ENCODE results near the gene CXXC5. TPM values are rescaled to one million over a fixed set of nuclear protein-coding genes. Genes with fewer than 3 reads are reported as not detected.

CXXC5 gene
- total and polyA plus RNA-seq, 2 of the 4 experiments (the other 2 are of a cell fraction), result 24.9 to 35.7 TPM

GRCh38 chr5:139684350-139684880 is 36.3 kb downstream of the CXXC5 start:
- 100% methylated on average over 1 of the region's 7 CpGs; no CpG with 5 or more reads in 1 of the 2 experiments for WGBS, 2 experiments (ENCODE audit: extremely low coverage in 2 of 2, insufficient read length in 1 of 2)
- ChIA-PET CTCF (no interaction called here), POLR2A (ENCODE audit: unreplicated experiment) (no interaction called here)
- dilution Hi-C loops (cut with HindIII; ENCODE audit: low sequenced_read_pairs, unreplicated experiment) (no loop called here), in situ Hi-C loops (cut with MboI; ENCODE audit: low sequenced_read_pairs) (no loop called here), intact Hi-C loops (cut with micrococcal nuclease) (no loop called here)
- no peak for DNase-seq
- no peak overlapping the region for H2BK20ac ChIP-seq (ENCODE audit: low read depth, low read length)
- H4K5ac ChIP-seq (ENCODE audit: low read depth, low read length), result no peak overlapping the region
- H3K27me3 ChIP-seq (ENCODE audit: control insufficient read depth, insufficient read depth, low read length), result no peaks in the 10 kb centered on the region
- peaks cover 10% of the 10 kb centered on the region; the same call in 1 of the 2 replicates for H4K20me1 ChIP-seq (ENCODE audit: insufficient read depth, low read length)
- H2AK9ac ChIP-seq (replicated peaks; ENCODE audit: low read depth, low read length, poor library complexity), result peak overlapping the region; percentile 67
- H3K9me3 ChIP-seq (ENCODE audit: control insufficient read depth, insufficient read depth, low read length), result no peaks in the 10 kb centered on the region
- no peak overlapping the region for H2AK5ac ChIP-seq (ENCODE audit: low read depth, low read length)
- peaks cover 6% of the 10 kb centered on the region in 2 experiments; a peak in 2 of 4 replicates for H3K79me1 ChIP-seq (ENCODE audit: low read depth in 1 of 2, low read length in 2 of 2)
- H3K36me3 ChIP-seq (ENCODE audit: control insufficient read depth, insufficient read depth, low read length), result peaks cover 40% of the 10 kb centered on the region
- ATAC-seq (ENCODE audit: low read depth), result no peak
- no TSS peak for BruUV-seq (replicated peaks)
- no peak overlapping the region for H3K27ac ChIP-seq (ENCODE audit: insufficient read depth, low read length)
- no peak overlapping the region for H3K56ac ChIP-seq (ENCODE audit: extremely low read depth, insufficient read depth, low read length)
- H3K14ac ChIP-seq (replicated peaks; ENCODE audit: low read depth, low read length), result no peak overlapping the region
- H2BK120ac ChIP-seq (ENCODE audit: low read depth, low read length), result no peak overlapping the region
- TF ChIP-seq CHD1 (IDR thresholded peaks at IDR 0.05; ENCODE audit: low read depth, low read length) (no peak), USF2 (IDR thresholded peaks at IDR 0.05; ENCODE audit: low read depth, low read length) (no peak), CTCF (conservative IDR thresholded peaks at IDR 0.05; ENCODE audit: low read depth, low read length) (no peak), BHLHE40 (IDR thresholded peaks at IDR 0.05; ENCODE audit: low read depth, low read length) (no peak), MAZ (IDR thresholded peaks at IDR 0.05; ENCODE audit: borderline replicate concordance, low read depth, low read length) (no peak), SMC3 (IDR thresholded peaks at IDR 0.05; ENCODE audit: low read depth, low read length) (no peak), MXI1 (IDR thresholded peaks at IDR 0.05; ENCODE audit: borderline replicate concordance, low read depth, low read length) (no peak)
- H3K4me1 ChIP-seq (ENCODE audit: control insufficient read depth, insufficient read depth, low read length), result peaks cover 3% of the 10 kb centered on the region; the same call in 1 of the 2 replicates
- no peak overlapping the region for H3K4me3 ChIP-seq (ENCODE audit: insufficient read depth, low read depth, low read length)
- H2AFZ ChIP-seq (replicated peaks; ENCODE audit: low read length, poor library complexity), result peak overlapping the region; percentile 65
- H2BK15ac ChIP-seq (ENCODE audit: low read depth, low read length), result no peak overlapping the region
- no peak overlapping the region for H3K18ac ChIP-seq (ENCODE audit: low read depth, low read length)
- H3K4me2 ChIP-seq (ENCODE audit: low read depth, low read length), result no peak overlapping the region
- no peak overlapping the region for H3K23ac ChIP-seq (ENCODE audit: low read depth, low read length)
- no peak overlapping the region for H3K4ac ChIP-seq (ENCODE audit: low read depth, low read length)
- no peaks in the 10 kb centered on the region; the same call in 1 of the 2 replicates for H3K9me1 ChIP-seq (ENCODE audit: insufficient read depth, low read length)
- H3K9ac ChIP-seq (ENCODE audit: low read depth, low read length), result no peak overlapping the region
- H4K91ac ChIP-seq (ENCODE audit: insufficient read depth, low read depth, low read length), result no peak overlapping the region
- H2BK5ac ChIP-seq (ENCODE audit: low read depth, low read length, poor library complexity, severe bottlenecking), result no peak overlapping the region
- H4K8ac ChIP-seq (ENCODE audit: low read depth in 2 of 2, low read length in 2 of 2), result no peak overlapping the region

Measured in IMR-90 (cell line).